DMS53 treated with DMSO at 0.1 percent for 48 hours (cell line): ENCODE data around the gene ST7.
A peak's percentile ranks its signal among the peaks of the same experiment; 100 is the strongest.
"Not testable (repeated sequence)": the region's sequence is repeated elsewhere in the genome, so short reads cannot be mapped to it uniquely, and the experiment has no call there.

Experiments
- DNase-seq: peaks from one replicate; lab custom pipeline; 2025; ENCODE audit not compliant: unreplicated experiment; lab: John Stamatoyannopoulos, UW

ST7 gene

DNA sequence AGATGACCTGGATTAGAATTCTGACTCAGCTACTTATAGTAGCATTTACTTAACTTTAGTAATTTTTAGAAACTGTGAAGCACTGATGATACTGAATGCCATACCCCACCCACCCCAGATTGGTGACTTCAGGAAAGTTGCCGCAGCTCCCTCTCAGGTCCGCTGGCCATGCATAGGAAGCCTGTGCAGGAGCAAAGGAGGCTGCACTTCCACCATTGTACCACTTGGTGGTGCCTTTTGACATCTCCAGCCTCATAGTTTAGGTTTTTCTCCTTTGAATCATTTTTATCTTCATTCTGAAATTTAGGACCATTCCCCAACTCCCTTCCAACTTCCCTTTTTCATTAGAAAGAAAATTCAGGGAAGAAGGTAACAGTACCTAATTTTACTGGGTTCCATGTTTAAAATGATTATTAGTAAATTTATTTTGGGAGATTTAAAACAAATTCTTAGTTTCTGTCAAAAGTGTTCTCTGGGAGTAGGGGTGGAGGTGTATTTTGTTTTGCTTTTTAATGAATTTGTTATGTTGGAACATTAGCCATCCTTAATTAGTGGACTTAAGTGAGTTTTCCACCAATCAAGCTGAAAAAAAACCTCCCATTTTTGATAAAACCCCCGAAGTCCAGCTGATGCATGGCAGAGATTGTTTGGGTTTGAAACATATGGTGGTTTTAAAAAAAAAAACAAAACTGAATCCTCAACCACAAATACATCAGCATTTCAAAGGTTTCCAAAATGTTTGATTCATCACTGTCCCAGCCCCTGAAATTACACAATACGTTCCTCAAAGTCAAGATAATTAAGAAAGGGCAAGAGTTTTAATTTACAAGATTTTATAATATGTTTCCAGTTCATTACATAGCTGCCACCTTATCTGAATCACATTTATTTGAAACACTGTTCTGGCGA lies 259.9 kb downstream of the ST7 start:
- DNase-seq = peak; percentile 75

- no peak for DNase-seq
These were observed 262.7 kb downstream of the ST7 start for GRCh38 chr7:117216010-117216409.

GRCh38 chr7:117216436-117217069 lies 263.3 kb downstream of the ST7 start:
- DNase-seq = no peak

DNA sequence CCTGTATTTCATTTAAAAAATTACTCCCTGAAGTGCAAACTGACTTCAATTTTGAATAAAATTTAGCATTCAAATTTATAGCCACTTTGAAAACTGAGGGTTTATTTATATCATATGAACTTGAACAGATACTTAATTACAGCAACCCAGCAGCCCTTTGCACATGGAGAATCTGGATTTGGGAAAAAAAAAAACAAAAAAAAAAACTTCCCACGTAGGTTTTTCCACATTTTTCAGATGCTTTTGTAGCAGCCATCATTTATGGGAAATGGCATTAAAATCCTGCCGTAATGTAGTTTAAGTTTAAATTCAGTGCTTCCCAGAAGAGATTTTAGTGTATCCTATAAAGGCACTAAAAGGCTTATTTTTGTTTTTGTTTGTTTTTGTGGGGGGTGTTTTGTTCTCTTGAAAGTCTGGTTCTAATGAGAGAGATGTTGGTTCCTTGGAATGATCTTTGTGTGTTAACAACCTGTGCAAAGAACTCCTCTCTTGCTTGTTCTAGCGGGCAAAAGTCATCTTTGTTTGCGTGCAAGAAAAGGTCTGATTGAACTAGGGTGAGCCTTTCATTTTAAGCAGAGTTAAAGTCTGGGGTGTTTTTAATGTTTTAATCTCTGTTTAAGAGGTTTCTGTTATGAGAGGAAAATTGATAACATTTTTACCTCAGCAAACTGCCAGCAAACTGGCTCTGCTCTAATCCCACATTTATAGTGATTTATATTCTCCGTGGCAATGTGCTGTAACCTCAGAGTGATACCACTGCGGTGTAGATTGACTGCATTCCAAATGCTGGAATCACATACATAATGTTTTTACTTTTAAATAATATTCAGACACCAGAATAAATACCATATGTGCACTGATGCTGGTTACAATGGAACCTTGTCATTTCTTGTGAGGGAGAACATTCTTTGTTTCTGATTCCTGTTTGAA lies 264.1 kb downstream of the ST7 start:
- no peak for DNase-seq

- no peak for DNase-seq
These were observed 265.4 kb downstream of the ST7 start for GRCh38 chr7:117218700-117219099.

GRCh38 chr7:117219485-117219884 lies 266.2 kb downstream of the ST7 start:
- no peak for DNase-seq

- DNase-seq = no peak
These were observed 267.5 kb downstream of the ST7 start for GRCh38 chr7:117220836-117221235.

- DNase-seq = no peak
These were observed 272.2 kb downstream of the ST7 start for GRCh38 chr7:117225536-117225935.

DNA sequence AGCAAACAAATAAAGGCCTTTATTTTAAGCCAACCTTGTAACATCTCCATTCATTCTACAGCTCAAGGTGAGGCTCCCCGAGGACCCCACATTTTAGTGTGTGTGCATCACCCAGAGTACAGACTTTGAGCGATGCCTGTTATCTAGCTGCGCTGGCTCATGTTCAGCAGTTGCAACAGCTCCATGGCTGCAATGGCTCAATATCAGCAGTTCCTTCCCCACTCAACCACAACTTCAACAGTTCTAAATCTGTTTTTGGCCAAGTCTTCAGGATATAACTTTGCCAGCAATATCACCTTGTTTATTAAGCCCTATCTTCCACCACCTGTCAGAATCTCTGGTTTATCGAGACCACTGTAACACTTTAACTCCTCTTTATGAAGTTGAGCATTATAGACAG lies 273.8 kb downstream of the ST7 start:
- DNase-seq = no peak

GRCh38 chr7:117229350-117229749 lies 276.0 kb downstream of the ST7 start:
- no peak for DNase-seq

GRCh38 chr7:117230276-117231046 lies 277.2 kb downstream of the ST7 start:
- DNase-seq = no peak

GRCh38 chr7:117231047-117231359 lies 277.7 kb downstream of the ST7 start:
- DNase-seq = no peak

DNA sequence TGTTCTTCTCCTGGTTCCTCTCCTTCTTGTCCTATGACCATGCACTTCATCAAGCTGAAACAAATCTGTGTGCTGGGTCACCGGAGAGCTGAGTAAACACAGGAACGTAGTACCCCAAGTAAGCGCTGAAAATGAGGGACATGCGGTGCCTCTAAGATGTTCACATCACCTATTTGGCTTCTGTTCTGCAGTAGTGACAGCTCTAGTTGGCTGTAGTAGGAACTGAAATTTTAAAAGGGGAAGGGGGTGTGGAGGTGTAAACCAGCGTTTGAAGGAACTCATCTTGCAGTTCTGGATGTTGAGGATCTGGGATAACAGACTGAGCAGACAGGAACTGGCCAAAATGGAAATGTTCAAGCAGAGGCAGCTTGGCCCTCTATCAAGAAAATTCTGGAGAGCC lies 284.3 kb downstream of the ST7 start:
- no peak for DNase-seq

- no peak for DNase-seq
These were observed 285.2 kb downstream of the ST7 start for GRCh38 chr7:117238472-117238871.

DNA sequence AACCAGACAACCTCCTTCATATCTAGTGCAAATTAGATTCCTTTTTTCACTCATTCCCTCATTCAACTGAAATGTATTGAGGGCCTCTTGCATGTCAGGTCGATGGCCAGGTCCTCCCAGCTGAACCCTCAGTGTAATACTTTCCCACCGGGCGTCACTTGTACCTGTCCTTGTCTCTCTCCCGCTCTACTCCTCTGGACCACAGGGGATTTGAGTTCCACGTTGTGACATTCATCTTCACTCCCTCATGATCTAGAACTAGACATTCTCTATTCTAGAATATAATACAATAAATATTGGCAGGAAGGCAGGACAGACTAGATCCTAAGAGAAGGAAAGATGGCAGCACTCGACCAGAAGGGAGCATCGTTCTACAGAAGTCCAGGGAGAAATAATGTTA lies 285.6 kb downstream of the ST7 start:
- DNase-seq = no peak

- DNase-seq = no peak
These were observed 287.8 kb downstream of the ST7 start for GRCh38 chr7:117241088-117241487.

DNA sequence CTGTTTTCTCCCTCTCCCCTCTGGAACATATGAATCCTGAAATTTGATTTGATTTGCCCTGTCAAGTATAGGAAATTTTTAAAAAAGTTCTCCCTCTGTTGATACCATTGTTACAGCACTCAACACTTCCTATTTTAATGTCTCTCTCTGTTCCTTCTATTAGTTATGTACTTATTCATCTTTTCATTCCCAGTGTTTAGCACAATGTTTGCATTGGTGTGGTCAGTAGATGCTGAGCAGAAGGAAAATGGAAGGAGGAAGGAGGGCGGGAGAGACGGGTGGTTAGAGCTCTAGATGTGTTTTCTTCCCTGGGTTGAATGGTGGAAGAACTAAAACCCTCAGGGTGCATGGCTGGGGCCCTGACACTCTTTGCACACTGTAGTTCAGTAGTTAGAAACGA lies 290.1 kb downstream of the ST7 start:
- DNase-seq = no peak

GRCh38 chr7:117245703-117246102 lies 292.4 kb downstream of the ST7 start:
- not testable (repeated sequence) for DNase-seq

DNA sequence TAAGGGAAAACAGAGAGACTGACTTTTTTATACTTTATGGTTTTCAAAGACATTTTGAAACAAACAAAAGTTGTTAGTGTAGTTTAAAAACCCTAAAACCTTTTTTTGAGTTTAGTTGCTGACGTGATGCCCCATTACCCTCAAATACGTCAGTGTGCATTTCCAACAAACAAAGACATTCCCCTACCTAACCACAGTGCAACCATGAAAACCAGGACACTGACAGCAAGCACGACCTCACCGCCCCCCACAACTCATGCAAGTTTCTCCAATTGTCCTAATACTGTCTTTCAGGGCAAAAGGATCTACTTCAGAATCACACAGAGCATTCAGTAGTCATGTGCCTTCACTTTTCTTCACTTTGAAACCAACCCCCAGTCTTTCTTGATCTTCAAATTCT lies 294.5 kb downstream of the ST7 start:
- no peak for DNase-seq

- no peak for DNase-seq
These were observed 295.5 kb downstream of the ST7 start for GRCh38 chr7:117248829-117249228.

- DNase-seq = no peak
These were observed 296.4 kb downstream of the ST7 start for GRCh38 chr7:117249696-117250095.
